ENCODE measurements around the gene S100B. TPM values are rescaled to one million over a fixed set of nuclear protein-coding genes. Genes with fewer than 3 reads are reported as not detected.
"Not testable (repeated sequence)": the region's sequence is repeated elsewhere in the genome, so short reads cannot be mapped to it uniquely, and the experiment has no call there.

Gene S100B
- total and polyA plus RNA-seq, 2 experiments from 2014 or later, result not detected

GRCh38 chr21:46585191-46585953 lies 19.5 kb downstream of the S100B start:
- H3K4me2 ChIP-seq, result no peak overlapping the region
- H4K20me1 ChIP-seq (ENCODE audit: insufficient read depth, poor library complexity, severe bottlenecking), result no peaks in the 10 kb centered on the region
- no peak overlapping the region for H3K4me3 ChIP-seq
- no peaks in the 10 kb centered on the region for H3K9me2 ChIP-seq (replicated peaks; ENCODE audit: insufficient read depth)
- WGBS (ENCODE audit: low lambda C conversion rate, missing lambda C conversion rate), result 89% methylated on average over 7 of the region's 7 CpGs
- no peaks in the 10 kb centered on the region for H3K36me3 ChIP-seq (replicated peaks; ENCODE audit: insufficient read depth, low read depth)
- H3K27me3 ChIP-seq, result no peaks in the 10 kb centered on the region
- no peak overlapping the region for H2AFZ ChIP-seq
- H3K9me3 ChIP-seq (ENCODE audit: low read depth), result peaks cover 21% of the 10 kb centered on the region
- TF ChIP-seq CTCF (IDR thresholded peaks at IDR 0.05; ENCODE audit: poor library complexity) (no peak), EZH2phosphoT487 (IDR thresholded peaks at IDR 0.05; ENCODE audit: low read depth, severe bottlenecking, unreplicated experiment) (no peak), EZH2 (IDR thresholded peaks at IDR 0.05; ENCODE audit: borderline replicate concordance) (no peak)
- DNase-seq (ENCODE audit: low spot score), result no peak
- no peaks in the 10 kb centered on the region for H3K79me2 ChIP-seq
- no peaks in the 10 kb centered on the region for H3K4me1 ChIP-seq (ENCODE audit: insufficient read depth)
- H3K27ac ChIP-seq, result no peak overlapping the region

GRCh38 chr21:46581780-46582307 lies 23.0 kb downstream of the S100B start:
- no peaks in the 10 kb centered on the region for H3K4me1 ChIP-seq (ENCODE audit: insufficient read depth)
- peaks cover 38% of the 10 kb centered on the region for H3K9me3 ChIP-seq (ENCODE audit: low read depth)
- WGBS (ENCODE audit: low lambda C conversion rate, missing lambda C conversion rate), result 95% methylated on average over 5 of the region's 5 CpGs
- no peak overlapping the region for H3K27ac ChIP-seq
- no peak overlapping the region for H3K4me3 ChIP-seq
- H3K4me2 ChIP-seq, result no peak overlapping the region
- TF ChIP-seq EZH2phosphoT487 (IDR thresholded peaks at IDR 0.05; ENCODE audit: low read depth, severe bottlenecking, unreplicated experiment) (no peak), CTCF (IDR thresholded peaks at IDR 0.05; ENCODE audit: poor library complexity) (no peak), EZH2 (IDR thresholded peaks at IDR 0.05; ENCODE audit: borderline replicate concordance) (no peak)
- no peaks in the 10 kb centered on the region for H3K9me2 ChIP-seq (replicated peaks; ENCODE audit: insufficient read depth)
- H3K27me3 ChIP-seq, result no peaks in the 10 kb centered on the region
- DNase-seq (ENCODE audit: low spot score), result no peak
- no peaks in the 10 kb centered on the region for H4K20me1 ChIP-seq (ENCODE audit: insufficient read depth, poor library complexity, severe bottlenecking)
- no peaks in the 10 kb centered on the region for H3K36me3 ChIP-seq (replicated peaks; ENCODE audit: insufficient read depth, low read depth)
- H3K79me2 ChIP-seq, result no peaks in the 10 kb centered on the region
- H2AFZ ChIP-seq, result no peak overlapping the region

- not testable (repeated sequence) for H3K79me2 ChIP-seq; H3K36me3 ChIP-seq (replicated peaks; ENCODE audit: insufficient read depth, low read depth); H3K27ac ChIP-seq; H3K4me2 ChIP-seq; H4K20me1 ChIP-seq (ENCODE audit: insufficient read depth, poor library complexity, severe bottlenecking); H3K27me3 ChIP-seq; H3K9me2 ChIP-seq (replicated peaks; ENCODE audit: insufficient read depth); H2AFZ ChIP-seq; DNase-seq (ENCODE audit: low spot score); H3K4me3 ChIP-seq; H3K4me1 ChIP-seq (ENCODE audit: insufficient read depth)
- 100% methylated on average over 2 of the region's 2 CpGs for WGBS (ENCODE audit: low lambda C conversion rate, missing lambda C conversion rate)
- peaks cover 32% of the 10 kb centered on the region for H3K9me3 ChIP-seq (ENCODE audit: low read depth)
These were observed 25.5 kb downstream of the S100B start for GRCh38 chr21:46579394-46579793.

GRCh38 chr21:46577786-46578185 lies 27.1 kb downstream of the S100B start:
- H4K20me1 ChIP-seq (ENCODE audit: insufficient read depth, poor library complexity, severe bottlenecking); H3K4me2 ChIP-seq; H3K9me2 ChIP-seq (replicated peaks; ENCODE audit: insufficient read depth); H3K27ac ChIP-seq; H3K36me3 ChIP-seq (replicated peaks; ENCODE audit: insufficient read depth, low read depth); H3K79me2 ChIP-seq; H3K4me3 ChIP-seq; H3K4me1 ChIP-seq (ENCODE audit: insufficient read depth); H3K27me3 ChIP-seq; H2AFZ ChIP-seq; DNase-seq (ENCODE audit: low spot score): not testable (repeated sequence)
- peaks cover 19% of the 10 kb centered on the region for H3K9me3 ChIP-seq (ENCODE audit: low read depth)
- WGBS (ENCODE audit: low lambda C conversion rate, missing lambda C conversion rate), result 94% methylated on average over 5 of the region's 5 CpGs

All from hepatocyte (in vitro differentiated cells).